Neural cell (in vitro differentiated cells): Measurements from ENCODE around the gene CP. TPM values are rescaled to one million over a fixed set of nuclear protein-coding genes. Genes with fewer than 3 reads are reported as not detected.

Source experiments
- H2AFZ ChIP-seq: fragments of 200-600, 300-800 bp; sonication (generic), shearing (Covaris generic); 2 replicates; pipeline ENCODE4 v1.6.0; 2014; ENCODE audit warnings: low read depth, mild to moderate bottlenecking, antibody characterized with exemption, low read length, moderate library complexity
- H3F3A ChIP-seq: fragments of 200-600 bp; shearing (Covaris generic); 2 replicates; pipeline ENCODE4 v1.6.1; 2016; ENCODE audit warnings: mild to moderate bottlenecking, moderate library complexity, mixed read lengths, antibody characterized with exemption, low read length; ENCODE audit not compliant: insufficient read depth, poor library complexity, severe bottlenecking
- H3K27ac ChIP-seq: fragments of 200-600, 300-800 bp; sonication (generic), shearing (Covaris generic); 2 replicates; pipeline ENCODE4 v1.5.1; 2014; ENCODE audit warnings: mild to moderate bottlenecking, low read length, moderate library complexity
- H3K27me3 ChIP-seq: fragments of 300-800, 200-600 bp; sonication (generic), shearing (Covaris generic); 2 replicates; pipeline ENCODE4 v1.6.0; 2014; ENCODE audit warnings: mild to moderate bottlenecking, low read depth, low read length, moderate library complexity; ENCODE audit not compliant: insufficient read depth
- H3K36me3 ChIP-seq: fragments of 300-800, 200-600 bp; sonication (generic), shearing (Covaris generic); 2 replicates; pipeline ENCODE4 v1.5.1; 2014; ENCODE audit warnings: mild to moderate bottlenecking, antibody characterized with exemption, low read length, moderate library complexity; ENCODE audit not compliant: insufficient read depth
- H3K4me2 ChIP-seq: fragments of 300-800, 200-600 bp; sonication (generic), shearing (Covaris generic); 2 replicates; pipeline ENCODE4 v1.6.0; 2014; ENCODE audit warnings: mild to moderate bottlenecking, low read length
- H3K4me3 ChIP-seq: fragments of 300-800, 200-600 bp; sonication (generic), shearing (Covaris generic); 2 replicates; pipeline ENCODE4 v1.5.1; 2014; ENCODE audit warnings: mild to moderate bottlenecking, low read length, moderate library complexity
- H3K79me2 ChIP-seq: fragments of 200-600 bp; shearing (Covaris generic); replicated peaks from 2 replicates; pipeline ENCODE4 v1.6.0; 2014; ENCODE audit warnings: mild to moderate bottlenecking, low read length, moderate library complexity; ENCODE audit not compliant: insufficient read depth
- H3K9ac ChIP-seq: fragments of 300-800, 200-600 bp; sonication (generic), shearing (Covaris generic); 2 replicates; pipeline ENCODE4 v1.6.1; 2016; ENCODE audit warnings: mild to moderate bottlenecking, low read length, mixed read lengths
- H3K9me2 ChIP-seq: fragments of 200-600 bp; shearing (Covaris generic); 2 replicates; pipeline ENCODE4 v1.6.1; 2016; ENCODE audit warnings: mild to moderate bottlenecking, low read length, mixed read lengths; ENCODE audit not compliant: insufficient read depth
- H3K9me3 ChIP-seq: fragments of 200-600, 300-800 bp; sonication (generic), shearing (Covaris generic); 2 replicates; pipeline ENCODE4 v1.6.1; 2016; ENCODE audit warnings: mild to moderate bottlenecking, mixed run types, low read length, moderate library complexity, mixed read lengths
- H4K20me1 ChIP-seq: fragments of 200-600 bp; shearing (Covaris generic); 2 replicates; pipeline ENCODE4 v1.6.1; 2016; ENCODE audit warnings: mild to moderate bottlenecking, mixed run types; ENCODE audit not compliant: insufficient read depth
- CTCF ChIP-seq: fragments of 450-650 bp; IDR thresholded peaks from 2 replicates; pipeline ENCODE4 v1.5.1; 2014; ENCODE audit warnings: antibody characterized with exemption, mild to moderate bottlenecking, moderate library complexity; ENCODE audit not compliant: poor library complexity, severe bottlenecking
- EP300 ChIP-seq: fragments of 450-650 bp; conservative IDR thresholded peaks from 2 replicates; pipeline ENCODE4 v1.6.1; 2014; ENCODE audit warnings: antibody characterized with exemption, mild to moderate bottlenecking, moderate library complexity; ENCODE audit not compliant: poor library complexity, severe bottlenecking
- EZH2 ChIP-seq: fragments of 200-600, 300-800 bp; shearing (Covaris generic), sonication (generic); IDR thresholded peaks from 2 replicates; pipeline ENCODE4 v1.6.1; 2014; ENCODE audit warnings: antibody characterized with exemption, low read length, borderline replicate concordance, mild to moderate bottlenecking; ENCODE audit not compliant: insufficient read depth, poor library complexity, severe bottlenecking
- MXI1 ChIP-seq: fragments of 450-650 bp; conservative IDR thresholded peaks from 2 replicates; pipeline ENCODE4 v1.6.1; 2014; ENCODE audit warnings: antibody characterized with exemption, mild to moderate bottlenecking; ENCODE audit not compliant: poor library complexity, severe bottlenecking
- POLR2AphosphoS5 ChIP-seq: IDR thresholded peaks from 2 replicates; pipeline ENCODE4 v1.6.1; 2012
- RAD21 ChIP-seq: fragments of 450-650 bp; conservative IDR thresholded peaks from 2 replicates; pipeline ENCODE4 v1.6.1; 2014; ENCODE audit warnings: antibody characterized with exemption, mild to moderate bottlenecking, moderate library complexity
- REST ChIP-seq: IDR thresholded peaks from 2 replicates; pipeline ENCODE4 v1.6.1; 2012; ENCODE audit warnings: borderline replicate concordance
- SMC3 ChIP-seq: fragments of 450-650 bp; conservative IDR thresholded peaks from 2 replicates; pipeline ENCODE4 v1.6.1; 2014; ENCODE audit warnings: antibody characterized with exemption, mild to moderate bottlenecking, moderate library complexity; ENCODE audit not compliant: poor library complexity
- TAF1 ChIP-seq: IDR thresholded peaks from 2 replicates; pipeline ENCODE4 v1.6.1; 2012; ENCODE audit warnings: low read depth
- polyA minus RNA-seq: library from RNA; depleted of rRNA, polyadenylated mRNA; stranded (reverse); fragments of >200 nt; gene quantifications from 2 replicates; pipeline ENCODE4 v1.2.3, GENCODE V29; 2014
- polyA plus RNA-seq: library from polyadenylated mRNA; depleted of rRNA; stranded (reverse); fragments of >200 nt; gene quantifications from 2 replicates; pipeline ENCODE4 v1.2.3, GENCODE V29; 2014

The CP gene
- polyA plus RNA-seq (not detected in 2 replicates), polyA minus RNA-seq (0.35 and 0.73 TPM in 2 replicates)

- no peak within 1 kb of the TSS for H3K27ac ChIP-seq
- no peaks in the 10 kb centered on the region for H3K9me2 ChIP-seq
- H3K9me3 ChIP-seq, result no peaks in the 10 kb centered on the region
- H3K36me3 ChIP-seq, result no peaks in the 10 kb centered on the region
- H3K79me2 ChIP-seq, result no peaks in the 10 kb centered on the region
- no peak within 1 kb of the TSS for H3K4me2 ChIP-seq
- no peak within 1 kb of the TSS for H3K9ac ChIP-seq
- TF ChIP-seq EZH2 (no peak), POLR2AphosphoS5 (peak; percentile 11)
- H3K27me3 ChIP-seq, result no peaks in the 10 kb centered on the region
- H3F3A ChIP-seq, result no peaks in the 10 kb centered on the region
- no peak within 1 kb of the TSS for H2AFZ ChIP-seq
- no peaks in the 10 kb centered on the region for H4K20me1 ChIP-seq
- no peak within 1 kb of the TSS for H3K4me3 ChIP-seq
These were observed at the start of gene CP for GRCh38 chr3:149221783-149222517. Gene CP (minus strand): TSS chr3:149221829. CDS start chr3:149221792, 37 bp downstream.

- H3K9ac ChIP-seq, result no peak overlapping the region
- H3K27ac ChIP-seq, result no peak overlapping the region
- no peaks in the 10 kb centered on the region for H3F3A ChIP-seq
- H3K4me2 ChIP-seq, result no peak overlapping the region
- no peak for TF ChIP-seq MXI1
- no peak for TF ChIP-seq RAD21
- TF ChIP-seq EP300, result no peak
- TF ChIP-seq EZH2, result no peak
- no peak for TF ChIP-seq REST
- TF ChIP-seq TAF1, result no peak
- no peak for TF ChIP-seq SMC3
- TF ChIP-seq POLR2AphosphoS5, result no peak
- TF ChIP-seq CTCF, result no peak
- H3K79me2 ChIP-seq, result no peaks in the 10 kb centered on the region
- H3K9me2 ChIP-seq, result no peaks in the 10 kb centered on the region
- no peaks in the 10 kb centered on the region for H3K36me3 ChIP-seq
- H3K4me3 ChIP-seq, result no peak overlapping the region
- H3K9me3 ChIP-seq, result no peaks in the 10 kb centered on the region
- H2AFZ ChIP-seq, result no peak overlapping the region
- no peaks in the 10 kb centered on the region for H3K27me3 ChIP-seq
- H4K20me1 ChIP-seq, result no peaks in the 10 kb centered on the region
These were observed 48.6 kb upstream of the CP start for GRCh38 chr3:149270180-149270579.
